Measurements from ENCODE around the gene ALG11. TPM values are rescaled to one million over a fixed set of nuclear protein-coding genes. Genes with fewer than 3 reads are reported as not detected.

Gene ALG11
- total and polyA plus RNA-seq, 7 donors, result 2.6 to 17.9 (median 16.0) TPM

GRCh38 chr13:52033039-52033438 lies 20.8 kb downstream of the ALG11 start:
- intact Hi-C loops (cut with DNase I), result no loop called here
- Histone ChIP-seq H3K27ac (no peak overlapping the region), H3K36me3 (ENCODE audit: insufficient read depth in 1 of 2, low read depth in 1 of 2) (peaks cover 3 to 13% of the 10 kb centered on the region in 2 donors), H3K4me3 (no peak overlapping the region), H3K9me3 (no peaks in the 10 kb centered on the region), H3K27me3 (ENCODE audit: insufficient read depth in 3 of 3, low read length in 2 of 3) (no peaks in the 10 kb centered on the region), H3K4me1 (no peaks in the 10 kb centered on the region)
- DNase-seq (no peak), ATAC-seq (no peak)
- no peak for TF ChIP-seq CTCF (IDR thresholded peaks at IDR 0.05)
- 81 to 94% (median 92%) methylated on average over 2 of the region's 2 CpGs for WGBS, 3 donors

GRCh38 chr13:52034616-52035226 lies 22.5 kb downstream of the ALG11 start:
- Histone ChIP-seq H3K36me3 (ENCODE audit: insufficient read depth in 1 of 2, low read depth in 1 of 2) (no peaks in the 10 kb centered on the region), H3K27me3 (ENCODE audit: insufficient read depth in 3 of 3, low read length in 2 of 3) (no peaks in the 10 kb centered on the region), H3K4me1 (no peaks in the 10 kb centered on the region), H3K27ac (no peak overlapping the region), H3K9me3 (no peaks in the 10 kb centered on the region), H3K4me3 (no peak overlapping the region)
- ATAC-seq (no peak), DNase-seq (no peak)
- TF ChIP-seq CTCF (IDR thresholded peaks at IDR 0.05), result no peak
- intact Hi-C loops (cut with DNase I), result no loop called here
- 77 to 85% (median 79%) methylated on average over 5 of the region's 5 CpGs for WGBS, 3 donors

GRCh38 chr13:52036037-52036436 lies 23.8 kb downstream of the ALG11 start:
- no peak for TF ChIP-seq CTCF (IDR thresholded peaks at IDR 0.05)
- WGBS, 3 donors, result 91 to 97% (median 94%) methylated on average over 1 of the region's 1 CpG
- no peak overlapping the region for H3K27ac ChIP-seq
- no peak for DNase-seq
- no peaks in the 10 kb centered on the region for H3K4me1 ChIP-seq
- H3K4me3 ChIP-seq, result no peak overlapping the region
- no peaks in the 10 kb centered on the region for H3K27me3 ChIP-seq (ENCODE audit: insufficient read depth in 3 of 3, low read length in 2 of 3)
- intact Hi-C loops (cut with DNase I), result no loop called here
- H3K36me3 ChIP-seq (ENCODE audit: insufficient read depth in 1 of 2, low read depth in 1 of 2), result no peaks in the 10 kb centered on the region
- no peaks in the 10 kb centered on the region for H3K9me3 ChIP-seq
- no peak for ATAC-seq

- Histone ChIP-seq H3K36me3 (ENCODE audit: insufficient read depth in 1 of 2, low read depth in 1 of 2) (no peaks in the 10 kb centered on the region), H3K4me3 (no peak overlapping the region), H3K27me3 (ENCODE audit: insufficient read depth in 3 of 3, low read length in 2 of 3) (no peaks in the 10 kb centered on the region), H3K27ac (no peak overlapping the region), H3K9me3 (no peaks in the 10 kb centered on the region), H3K4me1 (no peaks in the 10 kb centered on the region)
- DNase-seq (no peak), ATAC-seq (no peak)
- intact Hi-C loops (cut with DNase I), result no loop called here
- 93 to 94% (median 93%) methylated on average over 3 of the region's 3 CpGs for WGBS, 3 donors
- TF ChIP-seq CTCF (IDR thresholded peaks at IDR 0.05), result no peak
Measured at GRCh38 chr13:52043675-52044074, 31.5 kb downstream of the ALG11 start.

GRCh38 chr13:52047463-52047862 lies 35.3 kb downstream of the ALG11 start:
- intact Hi-C loops (cut with DNase I), result no loop called here
- TF ChIP-seq CTCF (IDR thresholded peaks at IDR 0.05), result no peak
- no peaks in the 10 kb centered on the region for H3K27me3 ChIP-seq (ENCODE audit: insufficient read depth in 3 of 3, low read length in 2 of 3)
- H3K4me1 ChIP-seq, result no peaks in the 10 kb centered on the region
- H3K27ac ChIP-seq, result no peak overlapping the region
- DNase-seq (no peak), ATAC-seq (no peak)
- no peaks in the 10 kb centered on the region for H3K36me3 ChIP-seq (ENCODE audit: insufficient read depth in 1 of 2, low read depth in 1 of 2)
- H3K4me3 ChIP-seq, result no peak overlapping the region
- WGBS, 3 donors, result 81 to 87% (median 86%) methylated on average over 3 of the region's 3 CpGs
- no peaks in the 10 kb centered on the region for H3K9me3 ChIP-seq
